Dermis microvascular lymphatic vessel endothelial cell (primary cell): Measurements from ENCODE around the gene ZNF593. TPM values are rescaled to one million over a fixed set of nuclear protein-coding genes. Genes with fewer than 3 reads are reported as not detected.

Source experiments
- DNase-seq, 2 donors: peaks; one replicate each; pipeline versions ENCODE4 v3.0.0 to v3.0.0-alpha.2; 2010; ENCODE audit warnings: low read depth in 2 of 2
- total RNA-seq: library from RNA; depleted of rRNA; stranded (reverse); fragments of >200 nt; gene quantifications from 2 replicates; pipeline ENCODE4 v1.2.1, GENCODE V29; 2014

Gene ZNF593
- total RNA-seq, 1 donor from 2014 or later, result 23.5 TPM

DNA sequence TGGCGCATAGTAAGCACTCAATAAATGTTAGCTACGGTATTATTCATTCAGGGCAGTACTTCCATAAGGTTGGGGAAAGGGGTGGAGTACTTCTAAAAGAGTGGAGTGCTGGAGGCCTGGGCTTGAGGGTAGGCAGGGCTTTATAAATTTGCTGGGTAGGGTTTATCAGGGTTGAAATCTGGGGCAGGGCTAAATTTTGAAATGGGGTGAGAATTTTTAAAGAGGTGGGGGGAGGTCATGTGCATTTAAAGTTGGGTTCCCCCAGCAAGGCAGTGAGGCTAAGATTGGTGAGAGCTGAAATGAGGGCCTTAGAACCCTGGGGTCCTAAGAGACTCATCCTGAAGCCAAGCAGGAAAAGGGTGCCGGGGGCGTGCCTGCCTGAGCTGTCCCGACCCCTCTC, 30.7 kb downstream of the ZNF593 start:
- DNase-seq, result no peak

- DNase-seq, result no peak
Observed at GRCh38 chr1:26203642-26204318, 34.1 kb downstream of the ZNF593 start.

DNA sequence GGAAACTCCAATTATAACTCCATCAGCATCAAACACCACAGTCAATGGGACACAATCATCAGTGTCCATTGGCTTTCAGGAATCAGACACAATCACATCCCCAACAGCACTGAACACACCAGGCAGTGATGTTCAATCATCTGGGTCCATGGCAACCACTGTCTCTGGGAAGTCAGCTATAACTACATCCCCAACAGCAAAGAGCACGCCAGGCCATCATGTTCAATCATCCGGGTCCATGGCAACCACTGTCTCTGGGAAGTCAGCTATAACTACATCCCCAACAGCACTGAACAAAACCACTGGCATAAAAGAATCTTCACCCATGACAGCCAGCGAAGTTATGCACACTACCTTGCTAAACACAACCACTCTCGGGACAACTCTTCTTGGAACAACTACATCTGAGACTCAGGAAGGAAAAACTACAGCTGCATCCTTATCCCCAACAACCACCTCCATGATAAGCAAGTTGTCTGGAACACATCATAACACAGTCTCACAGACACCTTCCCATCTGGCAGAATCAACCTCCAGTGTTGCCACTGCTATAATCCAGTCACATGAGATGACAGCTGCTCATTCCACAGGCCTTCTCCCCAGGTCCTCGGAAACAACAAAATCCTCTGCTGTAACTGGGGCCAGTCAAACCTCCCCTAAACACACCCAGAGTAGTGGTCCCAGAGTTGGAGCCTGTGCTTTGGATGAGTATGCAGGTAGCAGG, 40.6 kb downstream of the ZNF593 start:
- no peak for DNase-seq

- no peak for DNase-seq
Observed at GRCh38 chr1:26212726-26213125, 43.0 kb downstream of the ZNF593 start.

GRCh38 chr1:26213335-26213905, 43.7 kb downstream of the ZNF593 start:
- DNase-seq, result no peak

DNA sequence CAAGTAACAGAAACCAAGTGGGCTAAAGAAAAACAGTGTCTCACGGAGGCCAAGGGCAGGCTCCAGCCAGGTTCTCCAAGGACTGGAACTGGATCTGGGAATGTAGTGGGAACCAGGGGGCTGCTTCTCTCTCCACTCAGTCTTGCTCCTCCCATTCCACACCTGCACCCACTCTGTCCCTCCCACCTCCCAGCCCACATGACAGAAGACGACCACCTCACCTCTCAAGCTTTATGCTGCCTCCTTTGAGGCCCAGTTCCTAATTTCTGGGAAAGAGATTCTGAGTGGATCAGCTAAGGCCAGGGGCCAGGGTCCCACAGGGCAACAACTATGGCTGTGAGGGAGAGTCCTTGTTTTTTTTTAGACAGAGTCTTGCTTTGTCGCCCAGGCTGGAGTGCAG, 45.5 kb downstream of the ZNF593 start:
- DNase-seq, result no peak

- DNase-seq, result no peak
Observed at GRCh38 chr1:26218906-26219494, 49.3 kb downstream of the ZNF593 start.

Other genes with a start within 250 kb of the ZNF593 start
- 12.1 and 17.3 TPM in 2 replicates for gene PAFAH2, start 171.8 kb upstream of the ZNF593 start, total RNA-seq
- not detected in 2 replicates for gene EXTL1, start 148.1 kb upstream of the ZNF593 start, total RNA-seq
- 0.13 TPM in 1 of 2 replicates, not detected in the other for gene SLC30A2, start 123.8 kb upstream of the ZNF593 start, total RNA-seq
- gene TRIM63, start 102.3 kb upstream of the ZNF593 start, total RNA-seq, result not detected in 2 replicates
- gene PDIK1L, start 58.1 kb upstream of the ZNF593 start, total RNA-seq, result 4.2 and 4.3 TPM in 2 replicates
- gene FAM110D, start 10.8 kb upstream of the ZNF593 start, total RNA-seq, result 4.1 and 7.1 TPM in 2 replicates
- gene C1orf232, start 945 bp upstream of the ZNF593 start, total RNA-seq, result not detected in 2 replicates
- not detected in 2 replicates for gene ZNF593OS, start 1.9 kb downstream of the ZNF593 start, total RNA-seq
- gene CNKSR1, start 7.6 kb downstream of the ZNF593 start, total RNA-seq, result not detected in 2 replicates
- not detected in 2 replicates for gene CATSPER4, start 20.7 kb downstream of the ZNF593 start, total RNA-seq
- gene CEP85, start 64.3 kb downstream of the ZNF593 start, total RNA-seq, result 5.3 and 6.7 TPM in 2 replicates
- 17.5 and 25.9 TPM in 2 replicates for gene SH3BGRL3, start 110.2 kb downstream of the ZNF593 start, total RNA-seq
- gene UBXN11, start 136.7 kb downstream of the ZNF593 start, total RNA-seq, result 1.7 and 2.7 TPM in 2 replicates
- not detected in 2 replicates for gene CD52, start 148.1 kb downstream of the ZNF593 start, total RNA-seq
- 0.25 and 0.51 TPM in 2 replicates for gene CRYBG2, start 184.2 kb downstream of the ZNF593 start, total RNA-seq
- gene ZNF683, start 202.8 kb downstream of the ZNF593 start, total RNA-seq, result not detected in 2 replicates
- gene LIN28A, start 240.9 kb downstream of the ZNF593 start, total RNA-seq, result not detected in 2 replicates